Occipital lobe (tissue), 2 donors: ENCODE measurements around the gene APLP2. TPM values are rescaled to one million over a fixed set of nuclear protein-coding genes. Genes with fewer than 3 reads are reported as not detected.
"Not testable (repeated sequence)": the region's sequence is repeated elsewhere in the genome, so short reads cannot be mapped to it uniquely, and the experiment has no call there.

Experiments used
- DNase-seq: peaks from one replicate; lab custom pipeline; 2025; lab: John Stamatoyannopoulos, UW
- total RNA-seq: library from RNA; depleted of rRNA; stranded (reverse); fragments of >200 nt; gene quantifications from one replicate; pipeline ENCODE4 v1.2.3, GENCODE V29; 2014

The APLP2 gene
- total RNA-seq, 1 donor from 2014 or later = 220 TPM

DNA sequence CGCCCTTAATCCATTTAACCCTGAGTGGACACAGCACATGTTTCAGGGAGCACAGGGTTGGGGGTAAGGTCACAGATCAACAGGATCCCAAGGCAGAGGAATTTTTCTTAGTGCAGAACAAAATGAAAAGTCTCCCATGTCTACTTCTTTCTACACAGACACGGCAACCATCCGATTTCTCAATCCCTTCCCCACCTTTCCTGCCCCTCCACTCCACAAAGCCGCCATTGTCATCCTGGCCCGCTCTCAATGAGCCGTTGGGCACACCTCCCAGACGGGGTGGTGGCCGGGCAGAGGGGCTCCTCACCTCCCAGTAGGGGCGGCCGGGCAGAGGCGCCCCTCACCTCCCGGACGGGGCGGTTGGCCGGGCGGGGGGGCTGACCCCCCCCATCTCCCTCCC is 20.8 kb downstream of the APLP2 start:
- not testable (repeated sequence) for DNase-seq

DNA sequence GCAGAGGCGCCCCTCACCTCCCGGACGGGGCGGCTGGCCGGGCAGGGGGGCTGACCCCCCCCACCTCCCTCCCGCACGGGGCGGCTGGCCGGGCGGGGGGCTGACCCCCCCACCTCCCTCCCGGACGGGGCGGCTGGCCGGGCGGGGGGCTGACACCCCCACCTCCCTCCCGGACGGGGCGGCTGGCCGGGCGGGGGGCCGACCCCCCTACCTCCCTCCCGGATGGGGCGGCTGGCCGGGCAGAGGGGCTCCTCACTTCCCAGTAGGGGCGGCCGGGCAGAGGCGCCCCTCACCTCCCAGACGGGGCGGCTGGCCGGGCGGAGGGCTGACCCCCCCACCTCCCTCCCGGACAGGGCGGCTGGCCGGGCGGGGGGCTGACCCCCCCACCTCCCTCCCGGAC is 21.5 kb downstream of the APLP2 start:
- not testable (repeated sequence) for DNase-seq

- DNase-seq = no peak
These were observed 23.0 kb downstream of the APLP2 start for GRCh38 chr11:130092661-130093060.

GRCh38 chr11:130094614-130095013 is 24.9 kb downstream of the APLP2 start:
- no peak for DNase-seq

DNA sequence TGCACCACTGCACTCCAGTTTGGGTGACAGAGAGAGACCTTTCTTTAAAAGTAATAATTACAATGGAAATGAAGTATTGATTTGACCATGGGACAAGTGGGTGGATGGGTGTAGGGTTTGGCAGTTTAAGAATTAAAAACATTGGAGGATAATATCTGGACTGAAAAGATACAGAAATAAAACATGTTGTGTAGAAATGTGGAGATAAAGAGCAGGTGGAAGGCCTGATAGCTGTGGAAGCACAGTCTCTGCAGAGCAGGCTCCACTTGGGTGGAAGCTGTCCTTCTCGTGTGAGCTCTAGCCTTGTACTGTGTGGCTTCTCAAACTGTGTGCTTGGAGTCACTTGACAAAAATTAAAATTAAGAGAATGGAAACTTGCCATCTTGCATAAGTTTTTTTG is 25.6 kb downstream of the APLP2 start:
- DNase-seq = no peak

GRCh38 chr11:130096042-130096441 is 26.3 kb downstream of the APLP2 start:
- no peak for DNase-seq

GRCh38 chr11:130096823-130097222 is 27.1 kb downstream of the APLP2 start:
- DNase-seq = no peak

GRCh38 chr11:130097285-130097684 is 27.6 kb downstream of the APLP2 start:
- no peak for DNase-seq

- no peak for DNase-seq
These were observed 29.7 kb downstream of the APLP2 start for GRCh38 chr11:130099356-130099755.

DNA sequence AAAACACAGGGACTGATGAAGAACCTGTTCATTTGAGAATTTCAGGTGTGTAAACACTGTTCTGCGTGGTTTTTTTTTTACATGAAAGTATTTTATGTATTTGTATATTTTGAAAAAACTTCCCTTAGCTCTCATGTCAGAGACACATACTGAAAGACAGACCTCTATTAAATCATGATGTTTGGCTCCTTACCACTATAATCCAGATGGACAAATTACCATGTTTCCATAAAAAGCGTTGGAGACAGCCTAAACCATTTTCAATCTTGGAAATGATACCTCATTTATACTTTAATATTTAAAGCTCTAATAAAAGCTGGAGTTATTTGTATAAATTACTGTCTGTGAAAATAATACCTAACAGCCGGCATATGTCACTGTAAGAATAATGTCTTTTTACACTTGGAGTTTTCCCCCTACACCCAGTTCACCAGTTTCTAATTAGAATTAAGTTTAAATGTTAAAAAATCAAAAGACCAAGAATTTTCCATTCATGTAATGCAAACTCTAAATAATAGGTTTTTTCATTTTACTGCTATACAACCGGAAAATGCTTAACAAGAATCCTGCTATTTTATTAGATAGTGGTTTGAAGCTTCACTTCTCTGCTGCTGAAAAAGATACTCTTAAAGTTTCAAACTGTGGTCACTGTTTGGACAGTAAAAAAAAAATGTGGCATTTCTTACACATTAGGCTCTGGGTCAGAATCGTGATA is 30.8 kb downstream of the APLP2 start:
- no peak for DNase-seq

DNA sequence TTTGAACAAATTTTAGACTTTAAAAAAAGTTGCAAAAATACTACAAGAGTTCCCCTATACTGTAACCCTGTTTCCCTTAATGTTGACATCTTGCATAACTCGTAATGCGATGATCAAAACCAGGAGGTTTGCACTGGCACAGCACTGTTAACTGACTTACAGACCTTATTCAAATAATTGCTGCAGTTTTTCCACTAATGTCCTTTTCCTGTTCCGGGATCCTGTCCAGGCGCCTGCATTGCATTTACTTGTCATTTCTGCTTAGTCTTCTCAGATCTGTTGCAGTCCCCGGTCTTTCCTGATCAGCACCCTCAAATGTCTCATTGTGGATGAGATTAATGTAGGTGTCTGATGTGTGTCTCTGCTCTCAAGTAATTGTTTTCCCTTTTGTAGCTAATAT is 32.0 kb downstream of the APLP2 start:
- DNase-seq = no peak

DNA sequence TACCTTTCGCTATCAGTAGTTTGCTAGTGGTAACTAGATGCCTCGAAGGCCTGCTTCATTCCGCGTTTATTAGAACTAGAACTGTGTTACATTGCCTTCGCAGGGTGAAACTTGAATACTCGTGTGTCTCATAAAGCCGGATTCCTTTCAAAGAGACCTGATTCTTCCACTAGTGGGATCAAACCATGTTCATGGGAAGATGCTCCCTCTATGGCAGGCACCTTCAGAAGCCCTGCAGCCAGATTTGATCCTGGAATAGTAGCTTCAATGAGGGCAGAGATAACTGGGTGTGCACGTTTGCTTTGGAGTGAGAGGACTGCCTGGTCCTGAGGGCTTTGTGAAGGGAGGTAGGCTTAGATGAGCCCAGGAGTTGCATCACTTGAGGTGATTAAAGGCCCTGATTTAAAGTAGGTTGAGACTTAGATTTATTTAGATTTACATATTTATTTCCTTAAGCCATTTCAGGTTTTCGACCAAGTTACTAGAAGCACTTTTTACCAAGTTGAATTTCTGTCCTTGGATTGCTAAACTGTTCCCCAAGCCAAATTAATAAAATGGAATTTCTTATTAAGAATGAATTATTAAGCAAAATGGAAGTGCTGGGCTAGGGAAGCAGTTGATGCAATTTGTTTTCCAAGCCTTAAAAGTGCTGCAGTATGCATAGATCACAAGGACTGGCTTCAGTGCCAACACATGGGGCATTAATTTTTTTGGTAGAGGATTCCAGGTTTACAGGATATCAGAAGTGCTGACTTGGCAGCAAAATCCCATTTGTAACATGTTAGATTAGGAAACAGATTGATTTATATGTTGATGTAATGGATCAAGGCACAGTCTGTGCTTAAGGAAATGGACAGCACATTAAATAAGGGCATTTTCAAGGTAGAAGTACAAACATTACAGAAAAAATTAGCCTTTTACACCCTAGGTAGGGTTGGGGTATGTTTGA is 32.9 kb downstream of the APLP2 start:
- DNase-seq = no peak

DNA sequence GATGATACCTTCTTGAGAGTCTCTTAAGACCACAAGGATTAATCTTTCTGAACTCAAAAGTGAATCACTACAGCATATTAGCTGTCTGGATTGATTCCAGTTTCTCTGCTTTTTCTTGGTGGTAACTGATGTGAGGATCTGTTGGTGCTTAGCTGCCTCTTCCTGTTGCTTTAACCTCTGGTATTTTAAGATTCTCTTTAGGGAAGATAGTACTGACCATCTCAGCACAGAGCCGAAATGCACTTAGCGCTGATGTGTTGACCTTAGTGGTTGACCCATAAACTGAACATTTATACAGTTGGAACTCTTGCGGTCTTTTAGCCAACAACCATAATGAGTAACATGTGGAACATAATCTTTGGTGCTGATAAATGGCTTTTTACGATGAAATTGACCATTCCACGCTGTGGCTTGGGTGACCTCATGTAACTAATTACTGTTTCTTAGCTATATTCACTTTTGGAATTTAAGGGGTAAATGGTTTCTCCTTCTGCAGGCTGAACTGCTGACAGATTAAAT is 33.7 kb downstream of the APLP2 start:
- no peak for DNase-seq

GRCh38 chr11:130106381-130106780 is 36.7 kb downstream of the APLP2 start:
- no peak for DNase-seq

- DNase-seq = not testable (repeated sequence)
These were observed 39.0 kb downstream of the APLP2 start for GRCh38 chr11:130108671-130109070.

DNA sequence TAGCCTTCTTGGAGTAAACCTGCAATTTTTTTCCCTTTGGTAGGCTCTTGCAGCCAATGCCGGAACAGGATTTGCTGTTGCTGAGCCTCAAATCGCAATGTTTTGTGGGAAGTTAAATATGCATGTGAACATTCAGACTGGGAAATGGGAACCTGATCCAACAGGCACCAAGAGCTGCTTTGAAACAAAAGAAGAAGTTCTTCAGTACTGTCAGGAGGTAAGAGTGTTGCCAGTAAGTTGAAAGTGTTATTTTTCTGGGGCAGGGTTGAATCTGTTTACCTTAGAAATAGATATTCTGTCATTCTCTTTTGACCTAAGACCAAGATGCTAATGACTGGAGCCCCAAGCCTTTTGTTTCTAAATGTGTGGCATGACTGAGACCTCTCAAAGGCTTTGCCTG is 39.7 kb downstream of the APLP2 start:
- no peak for DNase-seq

GRCh38 chr11:130110339-130111108 is 40.8 kb downstream of the APLP2 start:
- DNase-seq = no peak

- DNase-seq = no peak
These were observed 42.6 kb downstream of the APLP2 start for GRCh38 chr11:130112071-130112830.

DNA sequence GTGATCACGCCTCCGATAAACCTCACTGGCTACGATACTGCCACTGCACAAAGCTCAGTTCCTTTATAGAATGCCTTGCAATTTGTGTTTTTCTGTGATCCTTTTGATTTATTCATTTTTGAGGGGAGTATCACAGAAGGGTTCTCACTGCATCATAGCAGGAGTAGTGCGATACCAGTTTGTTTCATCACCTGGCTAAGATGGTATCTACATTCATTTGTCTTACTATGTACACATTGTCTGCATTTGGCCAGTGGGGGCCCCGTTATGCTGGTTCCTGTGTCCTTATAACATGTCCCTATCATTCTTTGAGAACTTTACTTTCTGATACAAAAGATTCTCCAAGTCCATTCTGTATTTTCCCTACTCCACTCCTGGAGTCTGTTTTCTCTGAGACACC is 44.6 kb downstream of the APLP2 start:
- no peak for DNase-seq

DNA sequence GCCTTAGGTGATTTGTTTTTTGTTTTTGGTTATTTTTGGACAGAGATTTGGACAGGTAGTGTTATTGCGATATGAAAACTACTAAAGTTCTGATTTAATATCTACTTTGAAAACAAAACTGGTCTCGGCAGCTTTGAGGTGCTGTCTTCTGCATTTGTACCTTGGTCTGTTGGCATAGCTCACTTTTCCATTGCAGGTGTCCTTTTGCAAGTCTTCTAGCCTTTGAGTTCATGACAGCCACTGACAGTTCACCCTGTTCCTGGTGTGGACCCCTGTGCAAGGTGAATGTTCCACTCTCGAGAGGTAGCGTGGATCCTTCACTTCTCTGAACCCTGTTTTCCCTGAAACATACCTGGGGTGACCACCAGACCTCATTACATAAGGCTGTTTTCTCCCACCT is 45.0 kb downstream of the APLP2 start:
- no peak for DNase-seq

DNA sequence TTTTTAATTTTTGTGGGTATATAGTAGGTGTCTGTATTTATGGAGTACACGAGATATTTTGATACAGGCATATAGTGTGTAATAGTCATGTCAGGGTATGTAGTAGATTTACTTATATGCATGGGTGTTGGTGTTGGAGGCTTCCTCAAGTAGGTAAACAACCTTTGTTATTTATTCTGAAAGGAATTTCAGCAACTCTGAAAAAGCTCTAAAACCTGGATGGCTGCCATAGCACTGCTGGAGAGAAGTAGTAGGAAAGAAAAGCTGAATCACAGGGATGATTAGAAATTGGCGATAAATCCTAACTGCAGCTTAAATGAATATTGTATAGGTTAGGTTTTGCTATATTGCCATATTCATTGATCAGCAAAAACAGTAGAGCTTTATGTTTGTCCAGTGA is 45.5 kb downstream of the APLP2 start:
- DNase-seq = no peak
